IMR-90 (cell line): ENCODE results near the gene TSSK2.

Source experiments
- CTCF ChIP-seq: conservative IDR thresholded peaks from 2 replicates; pipeline ENCODE4 v1.5.1; 2012; ENCODE audit warnings: mild to moderate bottlenecking, low read depth, low read length, improper control_type of control experiment
- MAZ ChIP-seq: IDR thresholded peaks from 2 replicates; pipeline ENCODE4 v1.6.1; 2012; ENCODE audit warnings: low read depth, mild to moderate bottlenecking, low read length, improper control_type of control experiment, moderate library complexity, borderline replicate concordance
- MXI1 ChIP-seq: IDR thresholded peaks from 2 replicates; pipeline ENCODE4 v1.6.1; 2012; ENCODE audit warnings: low read depth, mild to moderate bottlenecking, low read length, moderate library complexity, borderline replicate concordance
- POLR2A ChIP-seq: IDR thresholded peaks from 2 replicates; pipeline ENCODE4 v1.6.1; 2012; ENCODE audit warnings: mild to moderate bottlenecking, low read depth, low read length
- RFX5 ChIP-seq: IDR thresholded peaks from 2 replicates; pipeline ENCODE4 v1.8.0; 2012; ENCODE audit warnings: low read depth, mild to moderate bottlenecking, low read length, moderate library complexity

- TF ChIP-seq POLR2A, result no peak
- no peak for TF ChIP-seq MXI1
- no peak for TF ChIP-seq CTCF
- TF ChIP-seq RFX5, result no peak
- TF ChIP-seq MAZ, result no peak
Measured at GRCh38 chr22:19086896-19087295, 44.2 kb upstream of the TSSK2 start.
